Sigmoid colon (tissue), 7 donors: ENCODE data around the gene ZPR1. TPM values are rescaled to one million over a fixed set of nuclear protein-coding genes. Genes with fewer than 3 reads are reported as not detected.

ENCODE experiments used
- DNase-seq: peaks from one replicate; pipeline ENCODE4 v3.0.0-alpha.2; 2019
- H3K27ac ChIP-seq, 4 donors: fragments of 200-600 bp; sonication (generic); one replicate each; pipeline ENCODE4 v1.5.1; 2016 to 2019; ENCODE audit warnings: mild to moderate bottlenecking in 1 of 4
- H3K27me3 ChIP-seq, 3 donors: fragments of 200-600 bp; sonication (generic); one replicate each; pipeline ENCODE4 v1.5.1; 2019; ENCODE audit warnings: mild to moderate bottlenecking in 1 of 3
- H3K36me3 ChIP-seq, 4 donors: fragments of 200-600 bp; sonication (generic); one replicate each; pipeline ENCODE4 v1.5.1; 2016 to 2019
- H3K4me1 ChIP-seq, 4 donors: fragments of 200-600 bp; sonication (generic); one replicate each; pipeline ENCODE4 v1.5.1; 2017 to 2019
- H3K4me3 ChIP-seq, 4 donors: fragments of 200-600 bp; sonication (generic); one replicate each; pipeline ENCODE4 v1.5.1; 2017 to 2019; ENCODE audit warnings: mild to moderate bottlenecking in 2 of 4, moderate library complexity in 1 of 4
- H3K9me3 ChIP-seq, 4 donors: fragments of 200-600 bp in 3 of 4; sonication (generic) in 3 of 4; one replicate each; pipeline versions ENCODE4 v1.5.1 to v1.6.1; 2013 to 2019
- CTCF ChIP-seq, 4 experiments: fragments of 450-650 bp in 3 of 4; fragments of 200-600 bp in 1 of 4; IDR thresholded peaks; one replicate each; pipeline ENCODE4 v1.5.1; 2016 to 2019; ENCODE audit warnings: antibody characterized with exemption in 4 of 4, mild to moderate bottlenecking in 3 of 4, moderate library complexity in 2 of 4
- EP300 ChIP-seq, 4 donors: sonication (generic); formaldehyde crosslinking; IDR thresholded peaks; one replicate each; pipeline ENCODE4 v1.6.1; 2017; ENCODE audit warnings: antibody characterized with exemption in 4 of 4
- POLR2A ChIP-seq, 2 donors: fragments of 450-650 bp; IDR thresholded peaks; one replicate each; pipeline ENCODE4 v1.6.1; 2016; ENCODE audit warnings: antibody characterized with exemption in 2 of 2, mild to moderate bottlenecking in 2 of 2, moderate library complexity in 2 of 2
- POLR2AphosphoS5 ChIP-seq, 4 donors: sonication (generic); formaldehyde crosslinking; IDR thresholded peaks; one replicate each; pipeline ENCODE4 v1.6.1; 2017; ENCODE audit warnings: antibody characterized with exemption in 4 of 4
- WGBS, 2 donors: extraction: QIAGEN DNeasy Blood & Tissue Kit; methylation state at CpG; one replicate each; pipeline ENCODE4 v1.1.7; 2013; 5-methylcytosine and 5-hydroxymethylcytosine counted together
- intact Hi-C: fragments of 100-400 bp; cut with DNase I; formaldehyde crosslinking; loops from one replicate; pipeline ENCODE4 v1.15.1; 2023
- polyA plus RNA-seq, 3 donors: library from polyadenylated mRNA; stranded (reverse); fragments of 200-250 nt; gene quantifications; one replicate each; pipeline ENCODE4 v1.2.3, GENCODE V29; 2013
- total RNA-seq, 4 donors: library from RNA; depleted of rRNA; stranded (reverse); fragments of >200 nt; gene quantifications; one replicate each; pipeline ENCODE4 v1.1.0, GENCODE V29; 2016
- donor health status: healthy with polysubstance abuse.
- donor health status: Bipolar disorder and iron deficiency.
- donor health status: healthy.

The ZPR1 gene
- total and polyA plus RNA-seq, 7 donors = 14.7 to 28.6 (median 17.3) TPM

DNA sequence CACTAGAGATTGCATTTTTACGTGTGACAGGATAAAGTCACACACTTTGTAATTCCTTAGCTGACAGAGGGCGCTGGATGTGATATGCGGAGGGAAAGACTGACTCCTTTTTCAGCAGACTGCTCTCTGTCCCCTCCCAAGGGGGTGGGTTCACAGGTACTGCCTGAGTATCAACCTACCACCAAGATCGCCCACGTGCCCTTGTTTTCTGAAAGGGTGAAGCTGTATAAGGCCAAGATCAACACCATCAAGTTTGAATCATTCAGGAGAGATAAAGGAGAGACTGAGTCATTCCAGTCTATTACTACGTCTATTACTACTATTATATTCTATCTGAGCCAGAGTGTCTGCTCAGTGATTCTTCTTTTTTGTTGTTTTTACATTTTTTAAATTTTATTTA, 45.7 kb downstream of the ZPR1 start:
- Histone ChIP-seq H3K27ac (no peak overlapping the region), H3K4me1 (no peaks in the 10 kb centered on the region), H3K27me3 (no peaks in the 10 kb centered on the region), H3K4me3 (no peak overlapping the region), H3K36me3 (peaks cover 0 to 19% (median 3%) of the 10 kb centered on the region in 4 donors), H3K9me3 (no peaks in the 10 kb centered on the region)
- DNase-seq = no peak
- TF ChIP-seq CTCF (IDR thresholded peaks at IDR 0.05) (no peak), POLR2A (IDR thresholded peaks at IDR 0.05) (no peak), EP300 (IDR thresholded peaks at IDR 0.05) (no peak), POLR2AphosphoS5 (IDR thresholded peaks at IDR 0.05) (no peak)
- WGBS, 2 donors = 90 to 93% methylated on average over 6 of the region's 6 CpGs
- intact Hi-C loops = no loop called here

DNA sequence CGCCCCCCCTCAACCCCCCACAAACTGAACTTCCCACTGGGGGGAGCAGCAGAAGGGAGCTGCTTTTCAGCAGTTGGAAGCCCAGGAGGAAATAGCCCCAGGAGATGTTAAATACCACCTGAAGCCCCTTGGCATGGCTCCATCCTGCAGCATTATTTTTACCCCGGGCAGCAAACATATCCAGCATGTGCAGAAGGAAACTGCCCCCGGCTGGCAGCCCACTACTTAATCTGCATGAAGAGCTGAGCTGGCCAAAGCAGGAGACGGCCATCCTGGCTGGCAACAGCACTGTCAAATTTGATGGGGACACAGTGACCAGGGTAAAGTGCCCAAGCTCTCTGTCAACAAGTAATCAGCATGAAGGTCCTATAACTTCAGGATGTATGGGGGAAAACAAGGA, 47.1 kb downstream of the ZPR1 start:
- Histone ChIP-seq H3K36me3 (peaks cover 0 to 5% (median 0%) of the 10 kb centered on the region in 4 donors), H3K27ac (no peak overlapping the region), H3K27me3 (no peaks in the 10 kb centered on the region), H3K4me3 (no peak overlapping the region), H3K4me1 (no peaks in the 10 kb centered on the region), H3K9me3 (no peaks in the 10 kb centered on the region)
- 67 to 88% methylated on average over 4 of the region's 4 CpGs for WGBS, 2 donors
- TF ChIP-seq CTCF (IDR thresholded peaks at IDR 0.05) (no peak), EP300 (IDR thresholded peaks at IDR 0.05) (no peak), POLR2A (IDR thresholded peaks at IDR 0.05) (no peak), POLR2AphosphoS5 (IDR thresholded peaks at IDR 0.05) (no peak)
- DNase-seq = no peak
- intact Hi-C loops = no loop called here

GRCh38 chr11:116738975-116739374, 48.8 kb downstream of the ZPR1 start:
- Histone ChIP-seq H3K36me3 (no peaks in the 10 kb centered on the region), H3K9me3 (no peaks in the 10 kb centered on the region), H3K27me3 (no peaks in the 10 kb centered on the region), H3K4me1 (no peaks in the 10 kb centered on the region), H3K4me3 (no peak overlapping the region), H3K27ac (no peak overlapping the region)
- intact Hi-C loops = no loop called here
- WGBS, 2 donors = 76 to 84% methylated on average over 2 of the region's 2 CpGs
- no peak for DNase-seq
- TF ChIP-seq POLR2AphosphoS5 (IDR thresholded peaks at IDR 0.05) (no peak), EP300 (IDR thresholded peaks at IDR 0.05) (no peak), CTCF (IDR thresholded peaks at IDR 0.05) (no peak), POLR2A (IDR thresholded peaks at IDR 0.05) (no peak)

DNA sequence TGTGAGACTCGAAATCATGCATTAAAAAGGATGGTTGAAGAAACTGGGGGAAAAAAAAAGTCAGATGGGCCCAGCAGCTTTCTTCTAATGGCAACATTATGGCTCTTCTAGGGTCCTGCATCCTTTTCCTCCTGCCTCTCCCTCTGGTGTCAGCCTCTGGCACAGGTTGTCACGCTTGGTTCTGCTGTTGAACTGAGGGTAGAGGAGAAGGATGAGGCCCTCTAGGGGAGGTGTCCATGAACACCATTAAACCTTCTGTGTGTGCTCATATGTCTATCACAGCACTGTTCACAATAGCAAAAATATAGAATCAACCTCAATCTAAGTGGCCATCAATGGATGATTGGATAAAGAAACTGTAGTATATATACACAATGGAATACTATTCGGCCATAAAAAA, 51.1 kb downstream of the ZPR1 start:
- WGBS, 2 donors = 92 to 93% methylated on average over 3 of the region's 3 CpGs
- no peaks in the 10 kb centered on the region for H3K4me1 ChIP-seq

DNA sequence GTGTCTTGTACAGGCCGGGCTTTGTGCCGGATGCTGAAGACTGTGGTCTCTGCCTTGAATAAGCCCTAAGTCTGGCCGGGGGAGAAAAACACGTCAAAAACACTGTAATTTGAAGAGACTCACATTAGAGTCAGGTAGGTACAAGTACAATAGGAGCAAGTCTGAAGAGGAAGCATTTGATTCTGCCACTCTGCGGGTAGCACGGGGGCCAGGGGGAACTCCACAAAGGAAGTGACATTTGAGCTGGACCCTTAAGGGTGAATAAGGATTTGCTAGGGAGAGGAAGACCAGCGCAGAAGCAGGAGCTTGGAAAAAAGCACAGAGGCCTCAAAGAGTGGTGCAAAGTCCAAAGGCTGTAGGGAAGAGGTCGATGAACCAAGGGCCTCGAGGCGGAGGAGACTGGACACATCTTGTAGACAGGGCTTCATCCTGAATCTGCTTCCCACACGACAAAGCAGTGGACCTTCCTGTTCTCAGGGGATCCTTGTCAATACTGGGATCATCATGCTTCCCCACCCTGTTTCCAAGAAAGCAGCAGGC, 53.8 kb downstream of the ZPR1 start:
- H3K27ac ChIP-seq = no peak overlapping the region
- no peak overlapping the region for H3K4me3 ChIP-seq
- DNase-seq = no peak
- no peaks in the 10 kb centered on the region for H3K36me3 ChIP-seq
- no peaks in the 10 kb centered on the region for H3K4me1 ChIP-seq
- intact Hi-C loops = no loop called here
- H3K27me3 ChIP-seq = peaks cover 0 to 30% (median 6%) of the 10 kb centered on the region in 3 donors
- no peaks in the 10 kb centered on the region for H3K9me3 ChIP-seq
- 64 to 74% methylated on average over 11 of the region's 11 CpGs for WGBS, 2 donors
- TF ChIP-seq EP300 (IDR thresholded peaks at IDR 0.05) (no peak), CTCF (IDR thresholded peaks at IDR 0.05) (no peak), POLR2AphosphoS5 (IDR thresholded peaks at IDR 0.05) (no peak), POLR2A (IDR thresholded peaks at IDR 0.05) (no peak)

More for the DNA sequence above, 51.1 kb downstream of the ZPR1 start:
- TF ChIP-seq POLR2A (IDR thresholded peaks at IDR 0.05) (no peak), EP300 (IDR thresholded peaks at IDR 0.05) (no peak), POLR2AphosphoS5 (IDR thresholded peaks at IDR 0.05) (no peak)
- no peak for DNase-seq
- H3K27ac ChIP-seq = no peak overlapping the region
- no peak overlapping the region for H3K4me3 ChIP-seq
- intact Hi-C loops = no loop called here
- H3K9me3 ChIP-seq = no peaks in the 10 kb centered on the region
- H3K27me3 ChIP-seq = peaks cover 0 to 6% (median 0%) of the 10 kb centered on the region in 3 donors
- no peaks in the 10 kb centered on the region for H3K36me3 ChIP-seq
